ENCODE data around the gene SEC16A.

DNA sequence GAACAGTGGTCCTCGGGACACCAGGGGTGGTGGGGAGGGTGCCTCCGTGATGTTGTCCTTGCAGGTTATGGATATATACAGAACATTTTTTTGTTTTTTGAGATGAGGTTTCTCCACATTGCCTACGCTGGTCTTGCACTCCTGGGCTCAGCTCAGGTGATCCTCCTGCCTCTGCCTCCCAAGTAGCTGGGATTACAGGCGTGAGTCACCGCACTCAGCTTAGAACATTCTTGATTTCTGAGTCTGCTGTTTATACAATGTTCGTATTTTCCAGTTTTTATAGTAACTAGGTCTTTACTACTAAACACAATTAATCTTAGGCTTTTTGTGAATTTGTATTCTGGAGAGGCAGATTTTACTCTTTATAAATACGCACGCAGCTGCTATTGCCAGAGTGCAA is 66.4 kb downstream of the SEC16A start:
- TF ChIP-seq, protein P1, sequence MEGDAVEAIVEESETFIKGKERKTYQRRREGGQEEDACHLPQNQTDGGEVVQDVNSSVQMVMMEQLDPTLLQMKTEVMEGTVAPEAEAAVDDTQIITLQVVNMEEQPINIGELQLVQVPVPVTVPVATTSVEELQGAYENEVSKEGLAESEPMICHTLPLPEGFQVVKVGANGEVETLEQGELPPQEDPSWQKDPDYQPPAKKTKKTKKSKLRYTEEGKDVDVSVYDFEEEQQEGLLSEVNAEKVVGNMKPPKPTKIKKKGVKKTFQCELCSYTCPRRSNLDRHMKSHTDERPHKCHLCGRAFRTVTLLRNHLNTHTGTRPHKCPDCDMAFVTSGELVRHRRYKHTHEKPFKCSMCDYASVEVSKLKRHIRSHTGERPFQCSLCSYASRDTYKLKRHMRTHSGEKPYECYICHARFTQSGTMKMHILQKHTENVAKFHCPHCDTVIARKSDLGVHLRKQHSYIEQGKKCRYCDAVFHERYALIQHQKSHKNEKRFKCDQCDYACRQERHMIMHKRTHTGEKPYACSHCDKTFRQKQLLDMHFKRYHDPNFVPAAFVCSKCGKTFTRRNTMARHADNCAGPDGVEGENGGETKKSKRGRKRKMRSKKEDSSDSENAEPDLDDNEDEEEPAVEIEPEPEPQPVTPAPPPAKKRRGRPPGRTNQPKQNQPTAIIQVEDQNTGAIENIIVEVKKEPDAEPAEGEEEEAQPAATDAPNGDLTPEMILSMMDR (IDR thresholded peaks at IDR 0.05; ENCODE audit: insufficient read depth, low read depth, low read length) = no peak
- TF ChIP-seq EZH2 (IDR thresholded peaks at IDR 0.05; ENCODE audit: insufficient read depth, low read length) = no peak
